CD14-positive monocyte (primary cell): Measurements from ENCODE around the gene SCRN1. TPM values are rescaled to one million over a fixed set of nuclear protein-coding genes. Genes with fewer than 3 reads are reported as not detected.

Source experiments
- DNase-seq, 3 donors: peaks; one replicate each; pipeline ENCODE4 v3.0.0-alpha.2; 2011 to 2022
- H2AFZ ChIP-seq: 2 replicates; pipeline ENCODE4 v1.6.0; 2012; ENCODE audit warnings: mild to moderate bottlenecking, low read depth, low read length, inconsistent platforms; ENCODE audit not compliant: insufficient read depth, poor library complexity, severe bottlenecking
- H3K27ac ChIP-seq, 2 donors: 1 replicate in 1 of 2; 2 replicates in 1 of 2; pipeline ENCODE4 v1.5.1; 2012 to 2013; ENCODE audit warnings: low read length in 2 of 2, control low read depth in 1 of 2, inconsistent platforms in 1 of 2, low read depth in 1 of 2, mild to moderate bottlenecking in 1 of 2
- H3K27me3 ChIP-seq, 2 donors: one replicate each; pipeline versions ENCODE4 v1.6.0 to v1.6.1; 2011 to 2013; ENCODE audit warnings: low read length in 2 of 2; ENCODE audit not compliant: control insufficient read depth in 2 of 2, insufficient read depth in 2 of 2
- H3K36me3 ChIP-seq, 2 donors: replicated peaks in 1 of 2; 1 replicate in 1 of 2; 2 replicates in 1 of 2; pipeline versions ENCODE4 v1.5.1 to v1.6.1; 2012 to 2013; ENCODE audit warnings: low read length in 2 of 2, control low read depth in 1 of 2, inconsistent platforms in 1 of 2, mild to moderate bottlenecking in 1 of 2; ENCODE audit not compliant: insufficient read depth in 2 of 2, control insufficient read depth in 1 of 2
- H3K4me1 ChIP-seq, 2 donors: 1 replicate in 1 of 2; 2 replicates in 1 of 2; pipeline versions ENCODE4 v1.5.1 to v1.6.1; 2012 to 2013; ENCODE audit warnings: low read length in 2 of 2, control low read depth in 1 of 2, inconsistent platforms in 1 of 2, mild to moderate bottlenecking in 1 of 2, moderate library complexity in 1 of 2; ENCODE audit not compliant: insufficient read depth in 2 of 2, control insufficient read depth in 1 of 2
- H3K4me2 ChIP-seq: replicated peaks from 2 replicates; pipeline ENCODE3; 2012; ENCODE audit warnings: low read length, moderate library complexity, mild to moderate bottlenecking; ENCODE audit not compliant: poor library complexity, severe bottlenecking; ENCODE audit errors: extremely low read depth
- H3K4me3 ChIP-seq, 3 experiments: fragments of 200-600 bp in 1 of 3; sonication (generic) in 1 of 3; replicated peaks in 1 of 3; 1 replicate in 2 of 3; 2 replicates in 1 of 3; pipeline ENCODE4 v1.5.1; 2011 to 2013; ENCODE audit warnings: low read length in 3 of 3, mild to moderate bottlenecking in 3 of 3, control low read depth in 2 of 3, low read depth in 2 of 3, inconsistent platforms in 1 of 3, moderate library complexity in 1 of 3
- H3K79me2 ChIP-seq: 2 replicates; pipeline ENCODE4 v1.6.0; 2012; ENCODE audit warnings: mild to moderate bottlenecking, control low read depth, inconsistent platforms, low read length, moderate library complexity; ENCODE audit not compliant: insufficient read depth
- H3K9ac ChIP-seq: 2 replicates; pipeline ENCODE4 v1.6.0; 2017; ENCODE audit warnings: low read length, mild to moderate bottlenecking; ENCODE audit not compliant: insufficient read depth, poor library complexity, severe bottlenecking
- H3K9me3 ChIP-seq, 2 donors: replicated peaks in 1 of 2; 1 replicate in 1 of 2; 2 replicates in 1 of 2; pipeline versions ENCODE4 v1.5.1 to v1.6.1; 2012 to 2013; ENCODE audit warnings: low read length in 2 of 2, control low read depth in 1 of 2; ENCODE audit not compliant: control insufficient read depth in 1 of 2, insufficient read depth in 1 of 2
- H4K20me1 ChIP-seq: 2 replicates; pipeline ENCODE4 v1.6.0; 2012; ENCODE audit warnings: mild to moderate bottlenecking, low read length, control low read depth, moderate library complexity; ENCODE audit not compliant: insufficient read depth
- H3K27ac Mint-ChIP-seq, 7 donors: one replicate each; pipeline ENCODE4 v1.8.0; 2020; ENCODE audit warnings: mild to moderate bottlenecking in 7 of 7, mixed read lengths in 7 of 7, moderate library complexity in 6 of 7, inconsistent platforms in 2 of 7
- H3K27me3 Mint-ChIP-seq, 3 donors: one replicate each; pipeline ENCODE4 v1.8.0; 2021 to 2022; ENCODE audit warnings: low read depth in 3 of 3, mild to moderate bottlenecking in 3 of 3, mixed read lengths in 3 of 3, moderate library complexity in 3 of 3, inconsistent platforms in 1 of 3
- H3K36me3 Mint-ChIP-seq, 2 donors: one replicate each; pipeline ENCODE4 v1.8.0; 2020; ENCODE audit warnings: mixed read lengths in 2 of 2, inconsistent platforms in 1 of 2, mild to moderate bottlenecking in 1 of 2
- H3K4me1 Mint-ChIP-seq: one replicate; pipeline ENCODE4 v1.8.0; 2020; ENCODE audit warnings: mild to moderate bottlenecking, mixed read lengths
- H3K4me3 Mint-ChIP-seq, 2 donors: one replicate each; pipeline ENCODE4 v1.8.0; 2020; ENCODE audit warnings: mild to moderate bottlenecking in 2 of 2, mixed read lengths in 2 of 2, moderate library complexity in 1 of 2
- H3K9me3 Mint-ChIP-seq, 7 donors: one replicate each; pipeline ENCODE4 v1.8.0; 2020 to 2022; ENCODE audit warnings: mixed read lengths in 7 of 7, mild to moderate bottlenecking in 6 of 7, moderate library complexity in 6 of 7, inconsistent platforms in 2 of 7
- WGBS: methylation state at CpG from one replicate; pipeline ENCODE4 v1.1.5; 2013; ENCODE audit warnings: missing lambda C conversion rate; ENCODE audit not compliant: insufficient coverage; 5-methylcytosine and 5-hydroxymethylcytosine counted together
- intact Hi-C, 2 donors: fragments of 100-400 bp; cut with micrococcal nuclease; formaldehyde crosslinking; loops; one replicate each; pipeline versions ENCODE4 v1.15.0 to v1.15.1; 2023
- polyA plus RNA-seq, 3 donors: library from polyadenylated mRNA; depleted of rRNA in 1 of 3; unstranded in 2 of 3; stranded (reverse) in 1 of 3; fragments of 300-500 nt in 2 of 3; fragments of >200 nt in 1 of 3; fragmentation: Illumina TruSeq in 2 of 3; gene quantifications; 1 replicate in 2 of 3; 2 replicates in 1 of 3; pipeline ENCODE4 v1.2.3, GENCODE V29; 2012 to 2021
- TF ChIP-seq, protein P1 (sequence below): fragments of 200-600 bp; IDR thresholded peaks from one replicate; pipeline ENCODE4 v1.8.0; 2022; ENCODE audit warnings: antibody characterized with exemption, mild to moderate bottlenecking

Gene SCRN1
- polyA plus RNA-seq, 3 donors: 8.4 to 12.1 (median 8.6) TPM

GRCh38 chr7:29924006-29924405 lies 65.6 kb downstream of the SCRN1 start:
- Histone ChIP-seq H4K20me1 (no peaks in the 10 kb centered on the region), H3K79me2 (no peaks in the 10 kb centered on the region), H3K4me2 (no peak overlapping the region), H3K27ac (no peak overlapping the region), H3K9ac (no peak overlapping the region), H3K36me3 (peaks cover 5 to 70% of the 10 kb centered on the region in 2 donors), H3K4me1 (no peaks in the 10 kb centered on the region), H2AFZ (no peak overlapping the region), H3K27me3 (no peaks in the 10 kb centered on the region), H3K4me3 (no peak overlapping the region), H3K9me3 (no peaks in the 10 kb centered on the region)
- Mint-ChIP-seq H3K4me1 (no peaks in the 10 kb centered on the region), H3K27ac (no peak overlapping the region), H3K4me3 (no peak overlapping the region), H3K36me3 (peaks cover 24 to 32% of the 10 kb centered on the region in 2 donors), H3K27me3 (peaks cover 0 to 1% (median 1%) of the 10 kb centered on the region in 3 donors), H3K9me3 (no peaks in the 10 kb centered on the region)
- DNase-seq: no peak
- 93% methylated on average over 8 of the region's 9 CpGs for WGBS
- TF ChIP-seq, protein P1, sequence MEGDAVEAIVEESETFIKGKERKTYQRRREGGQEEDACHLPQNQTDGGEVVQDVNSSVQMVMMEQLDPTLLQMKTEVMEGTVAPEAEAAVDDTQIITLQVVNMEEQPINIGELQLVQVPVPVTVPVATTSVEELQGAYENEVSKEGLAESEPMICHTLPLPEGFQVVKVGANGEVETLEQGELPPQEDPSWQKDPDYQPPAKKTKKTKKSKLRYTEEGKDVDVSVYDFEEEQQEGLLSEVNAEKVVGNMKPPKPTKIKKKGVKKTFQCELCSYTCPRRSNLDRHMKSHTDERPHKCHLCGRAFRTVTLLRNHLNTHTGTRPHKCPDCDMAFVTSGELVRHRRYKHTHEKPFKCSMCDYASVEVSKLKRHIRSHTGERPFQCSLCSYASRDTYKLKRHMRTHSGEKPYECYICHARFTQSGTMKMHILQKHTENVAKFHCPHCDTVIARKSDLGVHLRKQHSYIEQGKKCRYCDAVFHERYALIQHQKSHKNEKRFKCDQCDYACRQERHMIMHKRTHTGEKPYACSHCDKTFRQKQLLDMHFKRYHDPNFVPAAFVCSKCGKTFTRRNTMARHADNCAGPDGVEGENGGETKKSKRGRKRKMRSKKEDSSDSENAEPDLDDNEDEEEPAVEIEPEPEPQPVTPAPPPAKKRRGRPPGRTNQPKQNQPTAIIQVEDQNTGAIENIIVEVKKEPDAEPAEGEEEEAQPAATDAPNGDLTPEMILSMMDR: no peak
- intact Hi-C loops: no loop called here

GRCh38 chr7:29922921-29923700 lies 66.5 kb downstream of the SCRN1 start:
- H2AFZ ChIP-seq: no peak overlapping the region
- peak overlapping the region in 1 of 7 donors; percentile 10 for H3K27ac Mint-ChIP-seq
- H3K27me3 Mint-ChIP-seq: peaks cover 0 to 1% (median 1%) of the 10 kb centered on the region in 3 donors
- H3K27me3 ChIP-seq: no peaks in the 10 kb centered on the region
- no peaks in the 10 kb centered on the region for H3K79me2 ChIP-seq
- H3K4me1 ChIP-seq: no peaks in the 10 kb centered on the region
- H3K4me3 Mint-ChIP-seq: no peak overlapping the region
- no peak overlapping the region for H3K9ac ChIP-seq
- TF ChIP-seq, protein P1: no peak
- H4K20me1 ChIP-seq: no peaks in the 10 kb centered on the region
- WGBS: 97% methylated on average over 6 of the region's 7 CpGs
- no peaks in the 10 kb centered on the region for H3K9me3 ChIP-seq
- intact Hi-C loops: no loop called here
- H3K27ac ChIP-seq: no peak overlapping the region
- H3K36me3 ChIP-seq: peaks cover 5 to 68% of the 10 kb centered on the region in 2 donors
- no peak for DNase-seq
- no peak overlapping the region for H3K4me3 ChIP-seq
- H3K36me3 Mint-ChIP-seq: peaks cover 22 to 32% of the 10 kb centered on the region in 2 donors
- no peaks in the 10 kb centered on the region for H3K9me3 Mint-ChIP-seq
- no peak overlapping the region for H3K4me2 ChIP-seq
- no peaks in the 10 kb centered on the region for H3K4me1 Mint-ChIP-seq
